SK-N-SH (cell line): ENCODE data around the gene RPEL1. TPM values are rescaled to one million over a fixed set of nuclear protein-coding genes. Genes with fewer than 3 reads are reported as not detected.

Experiments
- CTCF ChIA-PET: fragments of 300-600, 350-600 bp; formaldehyde crosslinking; extraction: SDS; loops from one replicate; lab custom pipeline; 2021; lab: Yijun Ruan, JAX
- POLR2A ChIA-PET: fragments of 350-600 bp; sonication (Branson Sonifier 250); formaldehyde crosslinking; extraction: SDS; loops from one replicate; lab custom pipeline; 2020; ENCODE audit warnings: antibody characterized with exemption, inconsistent platforms; lab: Yijun Ruan, JAX
- DNase-seq: peaks from one replicate; pipeline ENCODE4 v3.0.0; 2012
- H2AFZ ChIP-seq: fragments of 200-600 bp; sonication (generic); 2 replicates; pipeline ENCODE4 v1.8.1; 2016; ENCODE audit warnings: antibody characterized with exemption, mild to moderate bottlenecking, low read depth
- H3F3A ChIP-seq: fragments of 200-600 bp; sonication (generic); replicated peaks from 2 replicates; pipeline ENCODE3; 2016; ENCODE audit warnings: antibody characterized with exemption, mild to moderate bottlenecking; ENCODE audit not compliant: insufficient read depth
- H3K27ac ChIP-seq, 2 experiments: fragments of 200-500 bp in 1 of 2; fragments of 200-600 bp in 1 of 2; sonication (Bioruptor generic) in 1 of 2; sonication (generic), shearing (Covaris generic) in 1 of 2; 2 replicates each; pipeline versions ENCODE4 v1.5.1 to v1.6.1; 2014 to 2016; ENCODE audit warnings: low read depth in 2 of 2, inconsistent platforms in 1 of 2, low read length in 1 of 2, mild to moderate bottlenecking in 1 of 2, mixed read lengths in 1 of 2
- H3K27me3 ChIP-seq: fragments of 200-600 bp; sonication (generic), shearing (Covaris generic); 2 replicates; pipeline ENCODE4 v1.6.1; 2016; ENCODE audit warnings: mixed run types; ENCODE audit not compliant: insufficient read depth
- H3K36me3 ChIP-seq, 2 experiments: fragments of 200-500 bp in 1 of 2; fragments of 200-600 bp in 1 of 2; sonication (Bioruptor generic) in 1 of 2; sonication (generic) in 1 of 2; replicated peaks in 1 of 2; 2 replicates each; pipeline versions ENCODE3 to v1.5.1; 2014 to 2016; ENCODE audit warnings: low read length in 1 of 2, mild to moderate bottlenecking in 1 of 2; ENCODE audit not compliant: insufficient read depth in 2 of 2, control insufficient read depth in 1 of 2
- H3K4me1 ChIP-seq, 2 experiments: fragments of 200-500 bp in 1 of 2; fragments of 200-600 bp in 1 of 2; sonication (Bioruptor generic) in 1 of 2; sonication (generic), shearing (Covaris generic) in 1 of 2; 2 replicates each; pipeline versions ENCODE4 v1.5.1 to v1.6.1; 2014 to 2016; ENCODE audit warnings: low read depth in 1 of 2, low read length in 1 of 2, mixed run types in 1 of 2; ENCODE audit not compliant: insufficient read depth in 2 of 2, control insufficient read depth in 1 of 2
- H3K4me2 ChIP-seq: fragments of 200-600 bp; sonication (generic), shearing (Covaris generic); 2 replicates; pipeline ENCODE4 v1.6.1; 2017; ENCODE audit warnings: mixed run types
- H3K4me3 ChIP-seq, 2 experiments: fragments of 200-500 bp in 1 of 2; fragments of 200-600 bp in 1 of 2; sonication (Bioruptor generic) in 1 of 2; sonication (generic), shearing (Covaris generic) in 1 of 2; 2 replicates each; pipeline versions ENCODE4 v1.5.1 to v1.8.1; 2014 to 2016; ENCODE audit warnings: low read depth in 2 of 2, inconsistent platforms in 1 of 2, low read length in 1 of 2, mild to moderate bottlenecking in 1 of 2, mixed read lengths in 1 of 2, moderate library complexity in 1 of 2
- H3K79me2 ChIP-seq: fragments of 200-600 bp; sonication (generic); 2 replicates; pipeline ENCODE4 v1.8.1; 2017; ENCODE audit warnings: mild to moderate bottlenecking; ENCODE audit not compliant: insufficient read depth
- H3K9ac ChIP-seq: fragments of 200-600 bp; sonication (generic); 2 replicates; pipeline ENCODE4 v1.6.1; 2017; ENCODE audit warnings: mixed run types
- H3K9me2 ChIP-seq: fragments of 200-600 bp; sonication (generic); 2 replicates; pipeline ENCODE4 v1.6.1; 2017; ENCODE audit warnings: mixed run types
- H3K9me3 ChIP-seq: fragments of 200-600 bp; sonication (generic); 2 replicates; pipeline ENCODE4 v1.6.1; 2017; ENCODE audit warnings: mixed run types, mild to moderate bottlenecking, moderate library complexity
- H4K20me1 ChIP-seq: fragments of 200-600 bp; sonication (generic); 2 replicates; pipeline ENCODE4 v1.6.1; 2017; ENCODE audit warnings: mild to moderate bottlenecking, mixed run types; ENCODE audit not compliant: insufficient read depth
- CHD2 ChIP-seq: fragments of 150-350 bp; IDR thresholded peaks from 2 replicates; pipeline ENCODE4 v1.6.1; 2018; ENCODE audit warnings: low read length; ENCODE audit not compliant: partially characterized antibody
- ELF1 ChIP-seq: IDR thresholded peaks from 2 replicates; pipeline ENCODE4 v1.4.0; 2012
- EZH2phosphoT487 ChIP-seq: fragments of 200-600 bp; sonication (generic); IDR thresholded peaks from 2 replicates; pipeline ENCODE4 v1.6.1; 2017; ENCODE audit warnings: low read depth, mixed run types, mild to moderate bottlenecking, antibody characterized with exemption, moderate library complexity, borderline replicate concordance
- FOXM1 ChIP-seq: IDR thresholded peaks from 2 replicates; pipeline ENCODE4 v1.4.0; 2012; ENCODE audit warnings: low read depth, mild to moderate bottlenecking
- GATA2 ChIP-seq: sonication (generic); formaldehyde crosslinking; IDR thresholded peaks from 2 replicates; pipeline ENCODE4 v1.5.0; 2020; ENCODE audit warnings: mild to moderate bottlenecking, missing genetic modification reagents
- IRF3 ChIP-seq: fragments of 150-350 bp; IDR thresholded peaks from 2 replicates; pipeline ENCODE4 v1.6.1; 2016; ENCODE audit warnings: mild to moderate bottlenecking, low read depth, low read length
- JUND ChIP-seq: IDR thresholded peaks from 2 replicates; pipeline ENCODE4 v1.4.0; 2012
- MAX ChIP-seq: IDR thresholded peaks from 2 replicates; pipeline ENCODE4 v1.4.0; 2012; ENCODE audit warnings: low read depth
- MEF2A ChIP-seq: IDR thresholded peaks from 2 replicates; pipeline ENCODE4 v1.4.0; 2012; ENCODE audit warnings: low read depth, borderline replicate concordance
- MXI1 ChIP-seq: IDR thresholded peaks from 2 replicates; pipeline ENCODE4 v1.6.1; 2012; ENCODE audit warnings: mild to moderate bottlenecking, low read depth, low read length, improper control_type of control experiment
- PBX3 ChIP-seq: IDR thresholded peaks from 2 replicates; pipeline ENCODE4; 2012
- POLR2AphosphoS5 ChIP-seq: IDR thresholded peaks from 2 replicates; pipeline ENCODE4 v1.6.1; 2012; ENCODE audit warnings: low read depth, low read length
- RCOR1 ChIP-seq: fragments of 150-350 bp; IDR thresholded peaks from 2 replicates; pipeline ENCODE4 v1.6.1; 2017; ENCODE audit warnings: antibody characterized with exemption, low read length
- REST ChIP-seq: IDR thresholded peaks from 2 replicates; pipeline ENCODE4 v1.6.1; 2012; ENCODE audit warnings: mild to moderate bottlenecking, low read depth, low read length, moderate library complexity
- RFX5 ChIP-seq: IDR thresholded peaks from 2 replicates; pipeline ENCODE4 v1.6.1; 2012; ENCODE audit warnings: mild to moderate bottlenecking, improper control_type of control experiment, low read length
- RXRA ChIP-seq: IDR thresholded peaks from 2 replicates; pipeline ENCODE4 v1.4.0; 2012; ENCODE audit warnings: low read depth, mild to moderate bottlenecking, borderline replicate concordance
- TAF1 ChIP-seq: IDR thresholded peaks from 2 replicates; pipeline ENCODE4 v1.6.1; 2012; ENCODE audit warnings: low read depth, mild to moderate bottlenecking, low read length, moderate library complexity, borderline replicate concordance
- TEAD4 ChIP-seq: IDR thresholded peaks from 2 replicates; pipeline ENCODE4 v1.4.0; 2012; ENCODE audit warnings: mild to moderate bottlenecking, borderline replicate concordance; ENCODE audit not compliant: insufficient read depth
- YY1 ChIP-seq: IDR thresholded peaks from 2 replicates; pipeline ENCODE4 v1.4.0; 2012; ENCODE audit warnings: low read depth, mild to moderate bottlenecking
- WGBS: methylation state at CpG from one replicate; pipeline ENCODE4 v1.1.6; 2017; ENCODE audit warnings: low lambda C conversion rate; 5-methylcytosine and 5-hydroxymethylcytosine counted together
- polyA plus RNA-seq, 3 experiments: library from polyadenylated mRNA; depleted of rRNA; stranded (reverse); fragments of >200 nt; gene quantifications; 2 replicates each; pipeline ENCODE4 v1.2.3, GENCODE V29; 2012
- TF ChIP-seq, protein P1 (sequence below): IDR thresholded peaks from 2 replicates; pipeline ENCODE4 v1.4.0; 2012; ENCODE audit warnings: low read depth, borderline replicate concordance

The RPEL1 gene
- polyA plus RNA-seq, 1 of the 3 experiments (the other 2 are of a cell fraction) = not detected

DNA sequence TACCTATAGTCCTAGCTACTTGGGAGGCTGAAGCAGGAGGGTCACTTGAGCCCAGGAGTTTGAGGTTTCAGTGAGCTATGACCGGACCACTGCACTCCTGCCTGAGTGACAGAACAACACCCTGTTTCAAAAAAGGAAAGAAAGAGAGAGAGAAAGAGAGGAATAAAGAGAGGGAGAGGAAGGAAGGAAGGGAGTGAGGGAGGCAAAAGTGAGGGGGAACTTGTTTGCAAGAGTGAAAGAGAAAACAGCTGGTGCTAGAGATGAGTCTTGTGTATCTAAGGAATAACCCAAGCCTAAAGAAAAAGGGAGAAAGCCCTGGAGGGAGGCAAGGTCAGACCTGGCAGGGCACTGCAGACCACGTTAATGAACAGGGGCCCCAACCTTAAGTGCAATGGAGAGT, 47.8 kb upstream of the RPEL1 start:
- 0 out of 2 replicates have a peak overlapping the region, but pooled peaks have one; percentile 41 for H3K4me2 ChIP-seq
- H3K27me3 ChIP-seq = no peaks in the 10 kb centered on the region
- no peaks in the 10 kb centered on the region for H3K9me2 ChIP-seq
- H2AFZ ChIP-seq = no peak overlapping the region
- peaks cover 3% of the 10 kb centered on the region for H3F3A ChIP-seq
- H3K79me2 ChIP-seq = no peaks in the 10 kb centered on the region
- H4K20me1 ChIP-seq = no peaks in the 10 kb centered on the region
- TF ChIP-seq CHD2 = no peak
- no peak for TF ChIP-seq RFX5
- TF ChIP-seq REST = no peak
- no peak for TF ChIP-seq JUND
- no peak for TF ChIP-seq PBX3
- no peak for TF ChIP-seq MXI1
- TF ChIP-seq TAF1 = no peak
- TF ChIP-seq EZH2phosphoT487 = no peak
- no peak for TF ChIP-seq MEF2A
- H3K4me1 ChIP-seq = peaks cover 7% of the 10 kb centered on the region in 2 experiments; a peak in 2 of 4 replicates
- H3K4me3 ChIP-seq = no peak overlapping the region
- H3K9me3 ChIP-seq = no peaks in the 10 kb centered on the region
- 84% methylated on average over 2 of the region's 2 CpGs for WGBS
- no peak for DNase-seq
- CTCF ChIA-PET = no interaction called here
- no peaks in the 10 kb centered on the region for H3K36me3 ChIP-seq
- H3K27ac ChIP-seq = peak overlapping the region in 1 of 2 experiments; percentile 72; a peak in 1 of 4 replicates
- no peak overlapping the region for H3K9ac ChIP-seq
- POLR2A ChIA-PET = no interaction called here

DNA sequence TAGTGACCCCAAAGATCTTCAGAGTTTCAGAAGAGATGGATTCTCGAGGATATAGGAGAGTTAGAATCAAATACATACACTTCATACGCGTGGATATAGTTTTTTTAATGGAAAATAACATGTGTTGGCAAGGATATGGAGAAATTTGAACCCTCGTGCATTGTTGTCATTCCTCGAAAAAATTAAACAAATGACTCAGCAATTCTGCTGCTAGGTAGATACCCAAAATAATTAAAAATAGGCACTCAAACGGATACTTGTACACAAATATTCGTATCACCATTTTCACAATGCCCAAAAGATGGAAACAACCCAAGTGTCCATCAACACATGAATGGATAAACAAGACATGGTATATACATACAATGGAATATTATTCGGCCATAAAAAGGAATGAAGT, 47.0 kb upstream of the RPEL1 start:
- CTCF ChIA-PET = no interaction called here
- H3K4me1 ChIP-seq = peaks cover 4 to 7% of the 10 kb centered on the region in 2 experiments; a peak in 2 of 4 replicates
- no peaks in the 10 kb centered on the region for H3K36me3 ChIP-seq
- no peak overlapping the region for H3K27ac ChIP-seq
- DNase-seq = no peak
- H3K9me2 ChIP-seq = no peaks in the 10 kb centered on the region
- H4K20me1 ChIP-seq = no peaks in the 10 kb centered on the region
- H3K4me3 ChIP-seq = no peak overlapping the region
- no peak overlapping the region for H3K9ac ChIP-seq
- no peaks in the 10 kb centered on the region for H3K27me3 ChIP-seq
- POLR2A ChIA-PET = no interaction called here
- no peak overlapping the region for H3K4me2 ChIP-seq
- H3K79me2 ChIP-seq = no peaks in the 10 kb centered on the region
- no peak overlapping the region for H2AFZ ChIP-seq
- peaks cover 3% of the 10 kb centered on the region for H3F3A ChIP-seq
- no peaks in the 10 kb centered on the region for H3K9me3 ChIP-seq
- WGBS = 88% methylated on average over 8 of the region's 8 CpGs
- no peak for TF ChIP-seq MAX
- no peak for TF ChIP-seq TAF1
- TF ChIP-seq, protein P1, sequence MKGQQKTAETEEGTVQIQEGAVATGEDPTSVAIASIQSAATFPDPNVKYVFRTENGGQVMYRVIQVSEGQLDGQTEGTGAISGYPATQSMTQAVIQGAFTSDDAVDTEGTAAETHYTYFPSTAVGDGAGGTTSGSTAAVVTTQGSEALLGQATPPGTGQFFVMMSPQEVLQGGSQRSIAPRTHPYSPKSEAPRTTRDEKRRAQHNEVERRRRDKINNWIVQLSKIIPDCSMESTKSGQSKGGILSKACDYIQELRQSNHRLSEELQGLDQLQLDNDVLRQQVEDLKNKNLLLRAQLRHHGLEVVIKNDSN = no peak
- TF ChIP-seq RXRA = no peak
- no peak for TF ChIP-seq FOXM1
- no peak for TF ChIP-seq POLR2AphosphoS5
- TF ChIP-seq ELF1 = no peak
- no peak for TF ChIP-seq IRF3
- TF ChIP-seq YY1 = no peak
- TF ChIP-seq CHD2 = no peak
- no peak for TF ChIP-seq MXI1
- no peak for TF ChIP-seq RCOR1
- TF ChIP-seq TEAD4 = no peak
- no peak for TF ChIP-seq GATA2 (CRISPR knock-in tag)
